Subcutaneous adipose tissue (tissue), 4 donors: ENCODE results near the gene ZNF569. TPM values are rescaled to one million over a fixed set of nuclear protein-coding genes. Genes with fewer than 3 reads are reported as not detected.

ENCODE experiments used
- CTCF ChIP-seq: fragments of 450-650 bp; IDR thresholded peaks from one replicate; pipeline ENCODE4 v1.5.1; 2016; ENCODE audit warnings: low read depth, mild to moderate bottlenecking, control low read depth, antibody characterized with exemption, moderate library complexity
- total RNA-seq, 4 donors: library from RNA; depleted of rRNA; stranded (reverse); fragments of >200 nt; gene quantifications; one replicate each; pipeline ENCODE4 v1.1.0, GENCODE V29; 2016

Gene ZNF569
- total RNA-seq, 4 donors from 2014 or later: 4.7 to 13.9 (median 8.0) TPM

DNA sequence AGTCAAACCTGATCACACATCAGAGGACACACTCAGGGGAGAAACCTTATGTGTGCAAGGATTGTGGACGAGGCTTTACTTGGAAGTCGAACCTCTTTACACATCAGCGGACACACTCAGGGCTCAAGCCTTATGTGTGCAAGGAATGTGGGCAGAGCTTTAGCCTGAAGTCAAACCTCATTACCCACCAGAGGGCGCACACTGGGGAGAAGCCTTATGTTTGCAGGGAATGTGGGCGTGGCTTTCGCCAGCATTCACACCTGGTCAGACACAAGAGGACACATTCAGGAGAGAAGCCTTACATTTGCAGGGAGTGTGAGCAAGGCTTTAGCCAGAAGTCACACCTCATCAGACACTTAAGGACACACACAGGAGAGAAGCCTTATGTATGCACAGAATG lies 104.5 kb downstream of the ZNF569 start:
- TF ChIP-seq CTCF: no peak

GRCh38 chr19:37361994-37362393 lies 105.2 kb downstream of the ZNF569 start:
- no peak for TF ChIP-seq CTCF

Other genes starting within 250 kb of the ZNF569 start
- 10 to 100 TPM in 1 of 4 donors, 1 to 10 TPM in 3; 6.8 to 10.7 (median 8.3) TPM for gene ZNF383, start 249.2 kb downstream of the ZNF569 start, total RNA-seq
- gene ZNF527, start 96.3 kb downstream of the ZNF569 start, total RNA-seq: 1 to 10 TPM; 4.2 to 6.3 (median 5.3) TPM
- gene ZNF570, start 1.9 kb upstream of the ZNF569 start, total RNA-seq: 10 to 100 TPM in 1 of 4 donors, 1 to 10 TPM in 3; 6.4 to 13.2 (median 7.7) TPM
- 1 to 10 TPM in 2 of 4 donors, under 1 TPM in 2; 0.16 to 2.8 (median 1.1) TPM for gene ZNF793, start 39.5 kb upstream of the ZNF569 start, total RNA-seq
- gene ZNF571, start 127.3 kb upstream of the ZNF569 start, total RNA-seq: 1 to 10 TPM; 3.2 to 5.8 (median 4.1) TPM
- 1 to 10 TPM; 2.1 to 3.4 (median 2.8) TPM for gene ZNF540, start 127.4 kb upstream of the ZNF569 start, total RNA-seq
- gene ZFP30, start 188.0 kb upstream of the ZNF569 start, total RNA-seq: 10 to 100 TPM in 3 of 4 donors, 1 to 10 TPM in 1; 7.2 to 20.0 (median 12.6) TPM